DMS153 treated with DMSO at 0.1 percent for 48 hours (cell line): ENCODE measurements around the gene HRG.

ENCODE experiments used
- DNase-seq: peaks from one replicate; lab custom pipeline; 2025; ENCODE audit not compliant: unreplicated experiment; lab: John Stamatoyannopoulos, UW

HRG gene

DNA sequence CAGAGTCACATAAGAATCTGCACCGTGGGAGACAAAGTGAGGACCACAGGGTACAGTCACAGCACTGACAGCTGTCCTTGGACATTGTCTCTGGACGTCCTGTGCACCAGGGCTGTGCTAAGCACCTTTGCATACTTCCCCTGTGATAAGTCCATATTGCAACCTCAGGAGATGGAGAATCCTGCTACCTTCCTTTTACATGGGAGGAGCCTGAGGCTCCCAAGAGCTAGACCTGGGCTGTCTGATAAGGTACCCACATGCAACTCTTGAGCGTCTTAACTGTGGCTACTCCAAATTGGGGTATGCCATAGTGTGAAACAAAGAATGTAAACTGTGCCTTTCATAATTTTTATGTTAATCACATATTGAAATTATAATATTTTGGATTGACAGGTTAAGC lies 28.1 kb upstream of the HRG start:
- no peak for DNase-seq

DNA sequence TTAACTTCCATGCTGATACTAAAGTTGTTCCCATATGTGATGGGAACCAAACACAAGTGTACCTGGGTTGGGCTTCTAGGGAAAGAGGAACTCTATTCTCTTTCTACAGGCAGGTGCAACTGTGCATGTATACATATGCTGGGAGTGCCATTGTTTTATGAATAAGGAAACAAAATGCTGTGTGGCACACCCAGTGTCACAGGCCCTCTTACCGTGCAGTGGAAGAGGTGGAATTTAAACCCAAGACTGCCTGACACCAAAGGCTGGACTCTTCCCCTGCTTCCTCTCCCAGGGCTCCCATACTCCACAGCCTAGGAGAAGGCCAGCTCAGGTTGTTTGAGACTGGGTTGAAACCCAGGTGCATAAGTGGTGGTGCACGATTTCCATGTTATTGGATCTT lies 27.6 kb upstream of the HRG start:
- no peak for DNase-seq

DNA sequence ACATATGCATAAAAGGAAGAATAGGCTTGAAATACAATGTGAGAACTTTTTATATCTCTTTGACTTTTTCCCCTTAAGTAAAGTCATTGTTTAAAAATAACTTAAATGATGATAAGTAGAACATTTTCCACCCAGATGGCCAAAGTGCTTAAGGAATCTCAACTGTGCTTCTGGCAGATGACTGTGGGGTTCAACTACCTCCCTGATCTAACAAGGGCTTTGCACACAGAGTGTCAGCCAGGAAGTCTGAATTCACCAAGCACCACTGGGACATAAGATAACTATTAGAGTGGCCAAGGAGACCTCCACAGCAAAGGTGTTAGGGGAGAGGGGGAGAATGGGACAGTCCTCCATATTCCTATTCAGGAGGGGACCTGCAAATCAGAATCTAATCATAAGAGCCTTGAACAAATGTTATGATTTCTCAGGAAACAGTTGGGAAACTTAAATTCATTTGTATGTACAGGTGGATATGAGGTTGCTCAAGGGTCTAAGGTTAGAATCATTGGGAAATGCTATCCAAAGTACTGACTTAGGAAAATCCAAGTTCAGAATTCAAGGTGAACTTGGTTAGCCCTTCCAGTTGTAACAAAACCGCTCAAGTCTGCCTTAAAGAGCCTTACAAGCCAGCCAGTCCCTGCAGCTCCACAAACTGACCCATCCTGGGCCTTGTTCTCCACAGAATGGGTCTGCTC lies 25.9 kb upstream of the HRG start, which contains the start of gene FETUB:
Gene FETUB, plus strand, starts transcription at position 622 of the 695 bp plus-strand sequence. Its CDS starts 62 bp downstream, at position 684.
- no peak for DNase-seq

GRCh38 chr3:186640473-186640818 lies 25.4 kb upstream of the HRG start:
- no peak for DNase-seq

- DNase-seq, result no peak
Observed at GRCh38 chr3:186640929-186641328, 24.9 kb upstream of the HRG start.

GRCh38 chr3:186642014-186642413 lies 23.8 kb upstream of the HRG start:
- no peak for DNase-seq

DNA sequence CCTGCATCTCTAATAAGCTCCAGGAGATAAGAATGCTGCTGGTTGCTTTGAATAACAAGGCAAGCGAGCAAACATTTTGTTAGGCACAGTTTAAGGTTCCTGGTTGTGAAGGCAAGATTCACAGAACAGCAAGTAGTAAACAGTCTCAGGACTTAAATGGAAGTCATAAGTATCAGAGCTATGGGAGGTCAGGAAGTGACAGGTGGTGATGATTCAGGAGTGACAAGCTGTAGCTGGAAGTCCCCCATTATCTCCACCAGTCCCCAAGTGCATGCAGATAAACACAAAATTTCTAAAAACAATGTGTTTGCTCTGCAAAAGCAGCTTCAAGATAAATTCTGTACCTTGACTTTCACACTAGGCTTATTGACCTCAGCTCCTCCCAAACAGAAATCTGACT lies 22.3 kb upstream of the HRG start:
- DNase-seq, result no peak

DNA sequence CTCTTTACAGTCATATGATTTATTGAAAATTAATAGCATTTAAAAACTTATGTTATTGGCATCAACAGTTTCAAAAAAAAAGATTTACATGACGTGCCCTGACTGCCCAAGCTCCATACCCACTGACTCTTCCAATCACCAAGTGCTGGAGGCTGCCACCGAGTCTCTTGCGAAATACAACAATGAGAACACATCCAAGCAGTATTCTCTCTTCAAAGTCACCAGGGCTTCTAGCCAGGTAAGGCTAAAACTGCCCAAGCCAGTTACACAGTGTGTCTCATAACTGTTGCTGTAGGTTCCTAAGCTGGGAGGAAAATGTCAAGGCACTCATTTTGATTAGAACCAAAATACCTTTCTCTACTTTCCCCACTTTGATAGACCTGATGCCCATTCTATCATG lies 21.1 kb upstream of the HRG start:
- no peak for DNase-seq

DNA sequence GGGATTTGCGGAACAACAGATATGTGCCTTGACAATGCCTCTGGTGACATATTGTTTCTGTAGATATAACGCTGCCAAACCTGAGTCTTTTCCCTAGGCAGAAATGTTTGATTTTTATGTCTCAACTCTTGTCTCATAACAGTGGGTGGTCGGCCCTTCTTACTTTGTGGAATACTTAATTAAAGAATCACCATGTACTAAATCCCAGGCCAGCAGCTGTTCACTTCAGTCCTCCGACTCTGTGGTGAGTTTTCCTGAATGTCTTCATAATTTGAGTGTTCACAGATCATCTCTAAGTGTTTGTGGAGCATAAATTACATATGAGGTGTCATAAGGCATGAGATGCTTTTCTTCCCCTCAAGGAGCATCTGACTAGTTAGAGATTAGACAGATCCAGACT lies 19.7 kb upstream of the HRG start:
- DNase-seq, result no peak

DNA sequence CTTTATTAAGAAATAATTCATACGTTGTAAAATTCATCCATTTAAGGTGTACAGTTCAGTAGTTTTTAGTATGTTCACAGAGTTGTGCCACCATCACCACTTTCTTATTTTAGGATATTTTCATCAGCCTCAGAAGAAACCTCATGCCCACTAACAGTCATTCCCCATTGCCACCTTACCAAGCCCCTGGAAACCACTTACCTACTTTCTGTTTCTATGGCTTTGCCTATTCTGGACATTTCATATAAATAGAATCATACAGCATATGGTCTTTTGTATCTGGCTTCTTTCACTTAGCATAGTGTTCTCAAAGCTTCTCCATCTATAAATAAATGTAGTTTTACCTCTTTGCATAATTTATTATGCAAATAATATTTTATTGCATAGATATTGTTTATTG lies 19.0 kb upstream of the HRG start:
- DNase-seq, result no peak

DNA sequence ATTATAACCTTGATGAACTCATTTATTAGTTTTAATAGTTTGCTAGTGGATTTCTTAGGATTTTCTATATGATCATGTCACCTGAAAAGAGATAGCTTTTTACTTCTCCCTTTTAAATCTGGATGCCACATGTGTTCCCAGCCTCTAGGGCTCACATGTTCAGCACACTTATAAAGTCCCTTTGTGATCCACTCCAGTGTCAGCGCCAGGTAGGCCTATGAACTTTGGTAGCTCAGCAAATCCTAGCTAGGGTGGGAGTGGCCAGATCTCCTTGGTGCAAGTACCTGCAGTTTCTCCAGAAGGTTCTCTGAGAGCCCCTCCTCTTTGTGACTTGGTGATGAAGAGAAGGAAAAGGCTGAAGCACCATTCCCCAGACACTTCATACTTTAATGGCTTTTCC lies 17.0 kb upstream of the HRG start:
- DNase-seq, result no peak

DNA sequence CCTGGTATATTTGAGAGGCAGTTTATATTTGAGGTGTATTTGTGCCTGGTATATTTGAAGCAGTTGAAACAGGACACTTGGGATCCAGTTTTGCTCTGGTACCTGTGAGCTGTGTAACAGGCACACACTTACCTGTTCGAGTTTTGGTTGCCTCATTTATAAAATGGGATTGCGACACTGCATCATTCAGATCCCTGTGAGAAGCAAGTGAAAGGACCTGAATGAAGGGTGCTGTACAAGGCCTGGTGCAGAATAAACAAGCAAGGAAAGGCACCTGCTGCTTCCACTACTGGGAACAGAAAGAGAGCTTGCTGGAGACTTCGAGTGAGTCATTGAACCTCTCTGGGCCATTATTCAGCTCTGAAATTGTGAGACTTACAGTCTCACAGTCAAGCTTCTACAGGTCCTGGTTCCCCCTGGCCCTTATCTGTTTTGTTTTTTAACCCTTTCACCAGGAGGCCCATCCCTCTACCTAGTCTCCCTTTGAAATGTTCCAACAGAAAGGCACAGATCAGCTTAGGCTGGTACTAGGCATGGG lies 14.1 kb upstream of the HRG start:
- no peak for DNase-seq

GRCh38 chr3:186653080-186653707 lies 12.6 kb upstream of the HRG start:
- no peak for DNase-seq

GRCh38 chr3:186653984-186654383 lies 11.8 kb upstream of the HRG start:
- no peak for DNase-seq

DNA sequence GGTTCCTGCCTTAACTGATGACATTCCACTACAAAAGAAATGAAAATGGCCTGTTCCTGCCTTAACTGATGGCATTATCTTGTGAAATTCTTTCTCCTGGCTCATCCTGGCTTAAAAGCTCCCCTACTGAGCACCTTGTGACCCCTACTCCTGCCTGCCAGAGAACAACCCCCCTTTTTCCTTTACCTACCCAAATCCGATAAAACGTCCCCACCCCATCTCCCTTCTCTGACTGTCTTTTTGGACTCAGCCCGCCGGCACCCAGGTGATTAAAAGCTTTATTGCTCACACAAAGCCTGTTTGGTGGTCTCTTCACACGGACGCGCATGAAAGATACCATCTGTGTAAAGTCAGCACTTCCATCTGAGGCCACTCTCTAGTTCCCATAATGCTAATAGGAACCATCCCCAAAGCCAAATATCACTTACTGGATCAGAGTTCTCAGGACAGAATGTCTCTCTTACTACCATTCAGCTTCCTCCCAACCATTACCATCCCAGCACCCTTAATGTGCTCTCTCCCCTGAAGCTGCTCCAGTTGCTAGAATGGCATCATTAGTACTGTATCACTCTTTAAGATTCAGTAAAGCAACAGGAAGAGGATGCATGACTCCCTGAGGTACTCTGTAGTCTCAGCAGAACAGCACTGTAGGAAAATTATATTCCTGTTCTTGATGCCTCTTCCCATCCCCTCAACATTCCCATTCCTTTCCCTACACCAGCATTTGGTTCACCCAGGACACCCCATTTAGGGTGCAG lies 2.3 kb upstream of the HRG start:
- DNase-seq, result no peak

GRCh38 chr3:186664119-186664495 lies 1.7 kb upstream of the HRG start:
- no peak for DNase-seq

DNA sequence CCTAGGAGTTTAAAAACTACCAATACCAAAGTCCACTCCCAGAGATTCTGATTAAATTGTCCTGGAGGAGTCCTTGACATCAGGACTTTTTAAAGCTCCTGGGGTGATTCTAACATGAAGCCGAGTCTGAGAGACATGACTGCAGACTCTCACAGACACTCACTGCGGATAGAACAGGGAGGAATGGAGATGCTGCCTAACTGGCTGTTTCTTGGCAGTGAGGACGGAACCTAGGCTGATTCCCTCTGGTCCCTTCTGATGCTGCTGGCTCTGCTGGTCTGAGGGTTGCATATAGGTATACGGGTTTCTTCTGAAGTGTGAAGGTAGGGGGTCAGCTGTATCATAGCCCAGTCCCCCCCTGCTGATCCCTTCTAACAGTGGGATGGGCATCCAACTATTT lies 1.3 kb upstream of the HRG start:
- no peak for DNase-seq

GRCh38 chr3:186668426-186668825 lies 2.6 kb downstream of the HRG start:
- no peak for DNase-seq

DNA sequence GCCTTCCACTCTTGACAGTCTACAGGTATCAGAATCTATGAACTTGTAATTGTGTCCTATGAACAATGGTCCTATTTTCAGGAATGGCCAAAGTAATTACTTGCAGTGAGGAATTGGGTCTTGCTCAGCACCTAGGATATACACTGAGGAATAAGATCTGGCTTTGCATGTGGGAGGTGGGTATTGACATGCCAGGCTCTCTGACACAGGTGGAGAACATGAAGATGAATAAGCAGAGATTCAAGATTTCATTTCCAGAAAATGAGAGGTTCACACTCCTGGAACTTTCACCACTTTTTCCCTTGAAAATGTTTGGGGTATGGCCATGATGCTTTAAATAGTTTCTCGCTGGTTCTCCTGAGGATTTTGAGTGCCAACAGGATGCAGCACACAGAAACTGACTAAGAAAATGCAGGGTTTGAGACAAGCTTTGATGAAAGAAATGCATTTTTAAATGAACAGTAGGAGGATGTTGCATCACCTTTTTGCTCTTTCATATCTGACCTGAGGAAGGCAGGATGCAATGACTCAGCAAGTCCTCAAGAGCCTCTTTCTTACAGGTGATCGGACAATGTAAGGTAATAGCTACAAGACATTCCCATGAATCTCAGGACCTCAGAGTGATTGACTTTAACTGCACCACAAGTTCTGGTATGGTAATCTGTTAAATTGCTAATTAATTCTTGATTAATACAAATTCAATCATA lies 3.7 kb downstream of the HRG start:
- no peak for DNase-seq

GRCh38 chr3:186670155-186670554 lies 4.3 kb downstream of the HRG start:
- no peak for DNase-seq

DNA sequence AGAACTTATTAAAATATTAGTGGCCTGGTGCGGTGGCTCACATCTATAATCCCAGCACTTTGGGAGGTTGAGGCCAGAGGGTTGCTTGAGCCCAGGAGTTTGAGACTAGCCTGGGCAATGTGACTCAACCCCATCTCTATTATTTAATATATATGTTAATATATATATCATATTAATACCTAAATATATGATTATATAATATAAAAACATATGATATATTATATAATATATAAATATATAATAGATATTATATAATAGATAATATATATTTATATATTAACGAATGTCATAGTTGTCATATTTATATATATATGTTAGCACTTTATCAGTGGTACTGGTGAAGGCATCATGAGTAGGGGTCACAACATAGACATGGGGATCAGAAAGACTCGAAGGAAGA lies 5.2 kb downstream of the HRG start:
- DNase-seq, result no peak

GRCh38 chr3:186678604-186679003 lies 12.8 kb downstream of the HRG start:
- DNase-seq, result no peak
